HEK293 (cell line): ENCODE measurements around the gene SCAMP3.
A peak's percentile ranks its signal among the peaks of the same experiment; 100 is the strongest.

Experiments used
- CTCF ChIA-PET: fragments of 350-600 bp; formaldehyde crosslinking; extraction: SDS; loops from one replicate; lab custom pipeline; 2021; ENCODE audit warnings: antibody characterized with exemption; lab: Yijun Ruan, JAX
- POLR2A ChIA-PET: fragments of 300-600 bp; formaldehyde crosslinking; extraction: SDS; loops from one replicate; lab custom pipeline; 2020; ENCODE audit warnings: antibody characterized with exemption, inconsistent platforms; lab: Yijun Ruan, JAX
- H3K27ac ChIP-seq: fragments of 200-500 bp; sonication (Bioruptor generic); 2 replicates; pipeline ENCODE4 v1.5.1; 2014; ENCODE audit warnings: low read depth, low read length, control low read depth, inconsistent platforms; ENCODE audit errors: extremely low read depth
- H3K36me3 ChIP-seq, 2 experiments: fragments of 200-500 bp in 1 of 2; sonication (Bioruptor generic) in 1 of 2; 1 replicate in 1 of 2; 2 replicates in 1 of 2; pipeline ENCODE4 v1.5.1; 2014 to 2017; ENCODE audit warnings: inconsistent platforms in 2 of 2, low read length in 2 of 2; ENCODE audit not compliant: control insufficient read depth in 2 of 2, insufficient read depth in 1 of 2
- H3K4me1 ChIP-seq: fragments of 200-500 bp; sonication (Bioruptor generic); 2 replicates; pipeline ENCODE4 v1.5.1; 2014; ENCODE audit warnings: mild to moderate bottlenecking, low read length, inconsistent platforms; ENCODE audit not compliant: control insufficient read depth, insufficient read depth
- H3K4me3 ChIP-seq: 2 replicates; pipeline ENCODE4 v1.5.1; 2011; ENCODE audit warnings: low read depth, mild to moderate bottlenecking, control low read depth, low read length, moderate library complexity
- H3K9me3 ChIP-seq: fragments of 200-500 bp; sonication (Bioruptor generic); 2 replicates; pipeline ENCODE4 v1.5.1; 2014; ENCODE audit warnings: low read depth, low read length, inconsistent platforms; ENCODE audit not compliant: control insufficient read depth, insufficient read depth
- BCL6B ChIP-seq: fragments of 450-650 bp; formaldehyde crosslinking; IDR thresholded peaks from 2 replicates; pipeline ENCODE4 v1.5.1; 2017; ENCODE audit warnings: missing biosample characterization, missing genetic modification characterization
- PBX3 ChIP-seq: sonication (generic); formaldehyde crosslinking; IDR thresholded peaks from 2 replicates; pipeline ENCODE4 v1.8.1; 2022; ENCODE audit warnings: mild to moderate bottlenecking, moderate library complexity, missing genetic modification reagents
- ZBTB10 ChIP-seq: fragments of 450-650 bp; formaldehyde crosslinking; IDR thresholded peaks from 2 replicates; pipeline ENCODE4 v1.5.1; 2016; ENCODE audit warnings: missing biosample characterization, missing genetic modification characterization
- ZBTB17 ChIP-seq: fragments of 450-650 bp; formaldehyde crosslinking; IDR thresholded peaks from 2 replicates; pipeline ENCODE4 v1.5.1; 2016; ENCODE audit warnings: missing biosample characterization, missing genetic modification characterization
- ZNF274 ChIP-seq, 2 experiments: fragments of 200-500 bp in 1 of 2; fragments of 450-650 bp in 1 of 2; sonication (Bioruptor generic) in 1 of 2; formaldehyde crosslinking in 1 of 2; IDR thresholded peaks; 2 replicates each; pipeline versions ENCODE4 v1.5.1 to v1.6.1; 2014 to 2016; ENCODE audit warnings: borderline replicate concordance in 1 of 2, inconsistent platforms in 1 of 2, low read length in 1 of 2, missing biosample characterization in 1 of 2, missing genetic modification characterization in 1 of 2
- ZNF394 ChIP-seq: fragments of 450-650 bp; formaldehyde crosslinking; IDR thresholded peaks from 2 replicates; pipeline ENCODE4 v1.5.1; 2016; ENCODE audit warnings: missing biosample characterization, missing genetic modification characterization, mild to moderate bottlenecking, moderate library complexity, borderline replicate concordance
- ZNF510 ChIP-seq: fragments of 450-650 bp; formaldehyde crosslinking; IDR thresholded peaks from 2 replicates; pipeline ENCODE4 v1.5.1; 2018; ENCODE audit warnings: mild to moderate bottlenecking, missing genetic modification characterization, missing biosample characterization; ENCODE audit not compliant: insufficient replicate concordance
- ZNF549 ChIP-seq: fragments of 450-650 bp; IDR thresholded peaks from 2 replicates; pipeline ENCODE4 v1.5.1; 2018; ENCODE audit warnings: missing biosample characterization, missing genetic modification characterization, mild to moderate bottlenecking, inconsistent platforms, moderate library complexity
- ZNF571 ChIP-seq: fragments of 450-650 bp; formaldehyde crosslinking; IDR thresholded peaks from 2 replicates; pipeline ENCODE4 v1.5.0; 2017; ENCODE audit warnings: missing biosample characterization, missing genetic modification characterization
- ZNF660 ChIP-seq: fragments of 450-650 bp; IDR thresholded peaks from 2 replicates; pipeline ENCODE4 v1.5.1; 2018; ENCODE audit warnings: missing biosample characterization, mild to moderate bottlenecking, missing genetic modification characterization
- ZNF692 ChIP-seq: fragments of 450-650 bp; formaldehyde crosslinking; IDR thresholded peaks from 2 replicates; pipeline ENCODE4 v1.5.1; 2016; ENCODE audit warnings: missing biosample characterization, missing genetic modification characterization
- ZNF701 ChIP-seq: fragments of 450-650 bp; formaldehyde crosslinking; IDR thresholded peaks from 2 replicates; pipeline ENCODE4 v1.5.1; 2016; ENCODE audit warnings: missing biosample characterization, missing genetic modification characterization
- ZNF837 ChIP-seq: fragments of 450-650 bp; formaldehyde crosslinking; IDR thresholded peaks from 2 replicates; pipeline ENCODE4 v1.5.1; 2016; ENCODE audit warnings: missing biosample characterization, missing genetic modification characterization
- ZXDB ChIP-seq: fragments of 450-650 bp; formaldehyde crosslinking; IDR thresholded peaks from 2 replicates; pipeline ENCODE4 v1.5.1; 2016; ENCODE audit warnings: missing biosample characterization, missing genetic modification characterization

The SCAMP3 gene

GRCh38 chr1:155250633-155251449 is 11.3 kb downstream of the SCAMP3 start (continued):
- TF ChIP-seq BCL6B (tag by site-specific recombination) (no peak), ZNF660 (peak; percentile 97), PBX3 (CRISPR knock-in tag) (0 out of 2 replicates have a peak, but pooled peaks have one; percentile 63), ZBTB10 (tag by site-specific recombination) (no peak), ZNF549 (tag by site-specific recombination) (no peak), ZNF837 (tag by site-specific recombination) (no peak), ZBTB17 (tag by site-specific recombination) (peak; percentile 64; the same call in 1 of the 2 replicates)

GRCh38 chr1:155250246-155250632 is 11.9 kb downstream of the SCAMP3 start:
- ChIA-PET CTCF (interaction anchor here (0.5 to 4.9 kb wide), 53 partner anchors 9 to 837 kb away, joined by 3 to 91 read pairs (median 5); partner anchors contain the start of genes CLK2, FDPS, HCN3 and KRTCAP2), POLR2A (interaction anchor here (0.6 to 4.3 kb wide), 11 partner anchors 11 to 313 kb away, joined by 3 to 26 read pairs (median 5); partner anchors contain the start of genes ASH1L, CLK2, FDPS and HCN3)
- Histone ChIP-seq H3K4me3 (no peak overlapping the region), H3K4me1 (no peaks in the 10 kb centered on the region), H3K36me3 (peaks cover 13 to 53% of the 10 kb centered on the region in 2 experiments; a peak in 2 of 3 replicates), H3K27ac (no peak overlapping the region; the same call in 1 of the 2 replicates), H3K9me3 (no peaks in the 10 kb centered on the region)
- TF ChIP-seq ZNF274 (IDR thresholded peaks at IDR 0.05; ENCODE audit: low read length): no peak
- no peak for TF ChIP-seq ZNF274 (tag by site-specific recombination; IDR thresholded peaks at IDR 0.05; ENCODE audit: borderline replicate concordance)
- no peak for TF ChIP-seq ZNF692 (tag by site-specific recombination)
- TF ChIP-seq ZNF701 (tag by site-specific recombination): no peak
- TF ChIP-seq ZNF571 (tag by site-specific recombination): no peak
- TF ChIP-seq ZNF394 (tag by site-specific recombination): no peak
- no peak for TF ChIP-seq BCL6B (tag by site-specific recombination)
- no peak for TF ChIP-seq ZNF510
- TF ChIP-seq ZXDB (tag by site-specific recombination): no peak
